Right atrium auricular region (tissue), 2 donors: Measurements from ENCODE around the gene SPATA22. TPM values are rescaled to one million over a fixed set of nuclear protein-coding genes. Genes with fewer than 3 reads are reported as not detected.
A peak's percentile ranks its signal among the peaks of the same experiment; 100 is the strongest.
"Not testable (repeated sequence)": the region's sequence is repeated elsewhere in the genome, so short reads cannot be mapped to it uniquely, and the experiment has no call there.

Experiments
- DNase-seq: peaks from one replicate; pipeline ENCODE4 v3.0.0-alpha.2; 2019; ENCODE audit warnings: low spot score
- H3K27ac ChIP-seq, 2 donors: fragments of 200-600 bp; sonication (generic); 1 replicate in 1 of 2; 2 replicates in 1 of 2; pipeline ENCODE4 v1.5.1; 2016 to 2019
- H3K27me3 ChIP-seq, 2 donors: fragments of 200-600 bp; sonication (generic); one replicate each; pipeline versions ENCODE4 v1.5.1 to v1.6.0; 2017 to 2019
- H3K36me3 ChIP-seq: fragments of 200-600 bp; sonication (generic); one replicate; pipeline ENCODE4 v1.5.1; 2016
- H3K4me1 ChIP-seq, 2 donors: fragments of 200-600 bp; sonication (generic); one replicate each; pipeline versions ENCODE4 v1.5.1 to v1.6.0; 2017 to 2019
- H3K4me3 ChIP-seq, 2 donors: fragments of 200-600 bp; sonication (generic); 1 replicate in 1 of 2; 2 replicates in 1 of 2; pipeline ENCODE4 v1.5.1; 2017 to 2019; ENCODE audit warnings: mild to moderate bottlenecking in 1 of 2, moderate library complexity in 1 of 2
- H3K9me3 ChIP-seq, 2 donors: fragments of 200-600 bp; sonication (generic); one replicate each; pipeline ENCODE4 v1.5.1; 2019
- total RNA-seq, 2 donors: library from RNA; depleted of rRNA; stranded (reverse); fragments of >200 nt; gene quantifications; one replicate each; pipeline ENCODE4 v1.1.0, GENCODE V29; 2016
- TF ChIP-seq, protein P1 (sequence below), 2 donors: fragments of 200-600 bp; sonication (generic); IDR thresholded peaks; one replicate each; pipeline ENCODE4 v1.5.1; 2019; ENCODE audit warnings: antibody characterized with exemption in 2 of 2

The SPATA22 gene
- total RNA-seq: 1 to 10 TPM in 1 of 2 donors, under 1 TPM in 1; 0.82 to 1.8 TPM

DNA sequence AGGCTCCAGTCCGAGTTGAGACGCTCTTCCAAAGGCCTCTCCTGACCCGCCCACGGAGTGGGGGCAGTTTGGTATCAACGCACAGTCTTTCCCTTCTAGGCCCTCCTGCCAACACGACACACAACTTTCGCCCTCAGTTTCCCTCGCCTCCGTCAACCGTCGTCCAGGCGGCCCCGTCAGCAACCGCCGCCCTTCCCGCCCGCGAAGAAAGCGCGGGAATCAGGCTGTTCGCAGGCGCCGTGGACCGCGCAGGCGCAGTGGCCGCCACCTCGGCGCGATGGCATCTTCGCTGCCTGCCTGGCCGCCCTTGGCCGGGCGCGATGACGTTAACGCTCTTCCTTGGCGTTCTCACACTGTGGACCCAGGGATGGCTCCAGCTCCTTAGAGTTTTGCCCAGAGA is at the start of gene SPATA22:
Gene SPATA22 (minus strand): TSS at position 221 of the 400 bp plus-strand sequence. CDS start 2,494 bp downstream, outside the sequence.
- H3K9me3 ChIP-seq: no peaks in the 10 kb centered on the region
- no peaks in the 10 kb centered on the region for H3K27me3 ChIP-seq
- TF ChIP-seq, protein P1, sequence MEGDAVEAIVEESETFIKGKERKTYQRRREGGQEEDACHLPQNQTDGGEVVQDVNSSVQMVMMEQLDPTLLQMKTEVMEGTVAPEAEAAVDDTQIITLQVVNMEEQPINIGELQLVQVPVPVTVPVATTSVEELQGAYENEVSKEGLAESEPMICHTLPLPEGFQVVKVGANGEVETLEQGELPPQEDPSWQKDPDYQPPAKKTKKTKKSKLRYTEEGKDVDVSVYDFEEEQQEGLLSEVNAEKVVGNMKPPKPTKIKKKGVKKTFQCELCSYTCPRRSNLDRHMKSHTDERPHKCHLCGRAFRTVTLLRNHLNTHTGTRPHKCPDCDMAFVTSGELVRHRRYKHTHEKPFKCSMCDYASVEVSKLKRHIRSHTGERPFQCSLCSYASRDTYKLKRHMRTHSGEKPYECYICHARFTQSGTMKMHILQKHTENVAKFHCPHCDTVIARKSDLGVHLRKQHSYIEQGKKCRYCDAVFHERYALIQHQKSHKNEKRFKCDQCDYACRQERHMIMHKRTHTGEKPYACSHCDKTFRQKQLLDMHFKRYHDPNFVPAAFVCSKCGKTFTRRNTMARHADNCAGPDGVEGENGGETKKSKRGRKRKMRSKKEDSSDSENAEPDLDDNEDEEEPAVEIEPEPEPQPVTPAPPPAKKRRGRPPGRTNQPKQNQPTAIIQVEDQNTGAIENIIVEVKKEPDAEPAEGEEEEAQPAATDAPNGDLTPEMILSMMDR (IDR thresholded peaks at IDR 0.05): no peak
- no peaks in the 10 kb centered on the region for H3K36me3 ChIP-seq
- no peak for DNase-seq
- no peaks in the 10 kb centered on the region for H3K4me1 ChIP-seq
- no peak within 1 kb of the TSS for H3K4me3 ChIP-seq
- H3K27ac ChIP-seq: no peak within 1 kb of the TSS

GRCh38 chr17:3519472-3519871 is 47.9 kb upstream of the SPATA22 start:
- not testable (repeated sequence) for H3K4me1 ChIP-seq, H3K9me3 ChIP-seq, H3K27me3 ChIP-seq, H3K4me3 ChIP-seq, H3K36me3 ChIP-seq, H3K27ac ChIP-seq, DNase-seq

- H3K4me1 ChIP-seq: peaks cover 0 to 31% of the 10 kb centered on the region in 2 donors
- H3K36me3 ChIP-seq: no peaks in the 10 kb centered on the region
- H3K4me3 ChIP-seq: no peak overlapping the region
- TF ChIP-seq, protein P1 (IDR thresholded peaks at IDR 0.05): no peak
- no peak for DNase-seq
- H3K27ac ChIP-seq: peak overlapping the region in 1 of 2 donors; percentile 94
- no peaks in the 10 kb centered on the region for H3K27me3 ChIP-seq
- H3K9me3 ChIP-seq: no peaks in the 10 kb centered on the region
These were observed 43.3 kb upstream of the SPATA22 start for GRCh38 chr17:3514873-3515272.

DNA sequence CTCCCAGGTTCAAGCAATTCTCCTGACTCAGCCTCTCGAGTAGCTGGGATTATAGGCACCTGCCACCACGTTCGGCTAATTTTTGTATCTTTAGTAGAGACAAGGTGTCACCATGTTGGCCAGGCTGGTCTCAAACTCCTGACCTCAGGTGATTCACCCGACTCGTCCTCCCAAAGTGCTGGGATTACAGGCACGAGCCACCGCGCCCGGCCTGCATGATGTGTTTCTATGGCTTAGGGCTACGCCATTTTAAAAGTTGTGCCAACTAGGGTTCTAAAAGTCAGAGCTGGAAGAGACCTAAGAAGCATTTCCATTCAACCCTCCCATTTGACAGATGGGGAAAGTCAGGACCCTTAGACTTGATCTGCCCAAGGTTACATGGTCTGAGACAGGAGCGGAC is 42.5 kb upstream of the SPATA22 start:
- H3K4me3 ChIP-seq, H3K36me3 ChIP-seq, H3K27me3 ChIP-seq, H3K9me3 ChIP-seq, DNase-seq: not testable (repeated sequence)
- Histone ChIP-seq H3K27ac (peak overlapping the region; percentile 90 to 94), H3K4me1 (peaks cover 0 to 31% of the 10 kb centered on the region in 2 donors)

GRCh38 chr17:3513305-3514035 is 41.9 kb upstream of the SPATA22 start:
- TF ChIP-seq, protein P1 (IDR thresholded peaks at IDR 0.05): no peak
- H3K4me3 ChIP-seq: no peak overlapping the region
- H3K9me3 ChIP-seq: no peaks in the 10 kb centered on the region
- no peaks in the 10 kb centered on the region for H3K36me3 ChIP-seq
- no peaks in the 10 kb centered on the region for H3K27me3 ChIP-seq
- peaks cover 0 to 31% of the 10 kb centered on the region in 2 donors for H3K4me1 ChIP-seq
- H3K27ac ChIP-seq: peak overlapping the region; percentile 90 to 94
- DNase-seq: no peak

- H3K27ac ChIP-seq: peak overlapping the region; percentile 90 to 94
- TF ChIP-seq, protein P1 (IDR thresholded peaks at IDR 0.05): no peak
- peak; percentile 88 for DNase-seq
- peaks cover 0 to 31% of the 10 kb centered on the region in 2 donors for H3K4me1 ChIP-seq
- no peaks in the 10 kb centered on the region for H3K36me3 ChIP-seq
- no peaks in the 10 kb centered on the region for H3K9me3 ChIP-seq
- H3K27me3 ChIP-seq: no peaks in the 10 kb centered on the region
- H3K4me3 ChIP-seq: peak overlapping the region in 1 of 2 donors; percentile 3
These were observed 41.0 kb upstream of the SPATA22 start for GRCh38 chr17:3512505-3513171.
